ENCODE measurements around the gene RAPGEF4.
"Not testable (repeated sequence)": the region's sequence is repeated elsewhere in the genome, so short reads cannot be mapped to it uniquely, and the experiment has no call there.

RAPGEF4 gene

DNA sequence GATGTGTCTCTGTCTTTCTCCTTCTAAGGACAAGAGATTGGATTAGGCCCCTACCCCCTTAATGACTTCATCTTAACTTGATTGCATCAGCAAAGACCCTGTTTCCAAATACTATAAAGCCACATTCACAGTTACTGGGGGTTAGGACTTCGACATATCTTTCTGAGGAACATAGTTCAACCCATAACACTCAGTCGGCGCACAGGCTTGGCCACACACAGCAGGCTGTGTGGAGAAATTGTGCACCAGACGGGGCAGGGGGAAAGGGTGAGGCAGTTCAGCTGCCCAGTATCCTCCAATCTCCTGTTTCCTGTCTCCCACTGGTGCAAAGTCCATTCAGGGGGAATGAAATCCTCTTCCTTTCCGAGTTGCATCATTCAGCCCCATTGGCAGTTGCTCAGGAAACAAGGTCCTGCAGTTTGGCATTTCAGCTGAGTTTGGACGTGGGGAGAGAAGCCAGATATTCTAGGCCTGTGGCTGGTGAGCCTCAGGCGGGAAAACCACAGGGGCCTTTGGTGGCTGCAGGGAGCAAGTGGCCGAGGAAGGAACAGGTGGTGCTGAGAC lies 9.4 kb upstream of the RAPGEF4 start:
- no peak for DNase-seq

DNA sequence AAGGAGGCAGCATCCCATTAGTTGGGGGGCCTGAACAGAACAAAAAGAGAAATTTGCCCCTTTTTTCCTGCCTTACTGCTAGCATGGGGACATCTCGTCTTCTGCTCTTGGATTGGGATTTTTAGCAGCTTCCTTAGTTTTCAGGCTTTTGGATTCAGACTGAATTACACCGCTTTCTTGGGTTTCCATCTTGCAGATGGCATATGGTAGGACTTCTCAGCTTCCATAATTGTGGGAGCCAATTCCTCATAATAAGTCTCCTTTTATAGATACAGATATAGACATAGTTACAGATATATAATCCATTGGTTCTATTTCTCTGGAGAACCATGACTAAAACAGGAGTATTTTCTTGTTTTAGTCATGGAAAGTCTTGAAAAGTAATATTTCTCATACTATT lies 5.2 kb upstream of the RAPGEF4 start:
- DNase-seq: no peak

DNA sequence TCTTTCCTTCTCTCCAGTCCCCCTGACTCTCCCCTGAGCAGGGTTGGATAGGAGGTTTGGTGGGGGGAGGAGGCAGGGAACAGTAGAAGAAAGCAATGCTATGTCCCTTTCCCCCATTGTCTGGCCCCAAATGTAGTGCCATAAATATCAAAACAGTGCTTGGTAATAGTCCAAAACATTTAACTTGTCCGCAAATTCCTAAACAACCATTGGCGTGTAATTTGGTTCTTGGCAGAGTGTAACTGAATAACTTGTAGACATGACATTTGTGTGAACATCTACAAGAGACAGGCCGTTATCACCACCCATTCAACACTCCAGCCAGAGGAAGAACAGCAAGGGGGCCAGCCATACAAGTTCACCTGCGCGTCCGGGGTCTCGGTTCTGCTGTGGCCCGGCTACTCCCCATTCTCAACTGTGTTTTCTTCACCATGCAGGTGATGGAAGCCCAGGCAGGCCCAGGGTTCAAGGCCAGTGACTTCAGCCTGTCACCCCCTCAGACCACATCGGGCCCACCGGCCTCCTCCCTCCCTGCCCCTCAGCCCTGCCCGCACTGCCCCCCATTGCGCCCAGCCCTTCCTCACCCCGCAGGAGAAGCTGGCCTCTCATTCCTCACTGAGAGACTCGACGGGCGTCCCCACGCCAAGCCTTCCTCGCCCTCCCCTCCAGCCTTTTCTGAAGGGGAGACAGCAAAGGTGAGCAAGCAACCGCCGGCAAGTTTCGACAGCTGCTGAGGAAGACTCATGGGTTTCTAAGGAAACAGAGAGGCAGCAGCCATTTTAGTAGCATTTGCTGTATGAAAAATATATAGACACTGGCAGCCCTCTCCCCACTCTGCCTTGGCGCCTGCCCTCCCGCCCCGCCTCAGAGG lies 699 bp upstream of the RAPGEF4 start:
- DNase-seq: no peak

DNA sequence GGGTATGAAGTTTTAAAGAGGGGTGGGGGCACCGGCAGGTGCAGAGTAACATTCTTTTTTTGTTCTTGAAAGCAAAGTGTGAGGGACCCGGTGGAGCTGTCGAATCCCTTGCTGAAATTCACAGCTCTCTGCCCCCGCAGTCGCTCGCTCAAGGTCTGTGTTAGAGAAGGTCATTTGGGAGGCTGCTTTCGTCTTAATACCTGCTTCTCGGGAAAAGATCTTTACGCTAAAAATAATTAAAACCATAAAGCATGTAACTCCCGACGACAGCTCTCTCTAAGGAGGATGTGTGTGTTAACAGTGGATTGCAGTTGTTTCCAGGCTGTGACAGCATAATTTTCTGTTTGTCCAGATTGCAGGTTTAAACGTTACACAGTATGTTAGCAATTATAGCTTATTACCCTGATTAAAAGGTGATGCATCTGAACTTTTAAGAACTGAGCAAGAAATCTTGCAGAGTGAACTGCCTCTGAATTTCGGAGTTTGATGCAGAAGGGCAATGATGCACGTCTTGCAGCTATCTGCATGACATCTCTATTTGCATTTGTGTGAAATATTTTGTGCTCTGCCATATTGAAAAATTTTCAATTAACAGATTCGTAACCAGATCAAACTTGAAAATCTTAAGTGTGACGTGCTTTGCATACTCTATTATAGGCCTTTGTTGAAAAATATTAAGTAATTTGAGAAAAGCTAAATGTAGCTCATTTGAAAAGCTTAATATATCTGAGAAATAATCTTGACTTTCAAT lies 954 bp downstream of the RAPGEF4 start:
- DNase-seq: no peak

DNA sequence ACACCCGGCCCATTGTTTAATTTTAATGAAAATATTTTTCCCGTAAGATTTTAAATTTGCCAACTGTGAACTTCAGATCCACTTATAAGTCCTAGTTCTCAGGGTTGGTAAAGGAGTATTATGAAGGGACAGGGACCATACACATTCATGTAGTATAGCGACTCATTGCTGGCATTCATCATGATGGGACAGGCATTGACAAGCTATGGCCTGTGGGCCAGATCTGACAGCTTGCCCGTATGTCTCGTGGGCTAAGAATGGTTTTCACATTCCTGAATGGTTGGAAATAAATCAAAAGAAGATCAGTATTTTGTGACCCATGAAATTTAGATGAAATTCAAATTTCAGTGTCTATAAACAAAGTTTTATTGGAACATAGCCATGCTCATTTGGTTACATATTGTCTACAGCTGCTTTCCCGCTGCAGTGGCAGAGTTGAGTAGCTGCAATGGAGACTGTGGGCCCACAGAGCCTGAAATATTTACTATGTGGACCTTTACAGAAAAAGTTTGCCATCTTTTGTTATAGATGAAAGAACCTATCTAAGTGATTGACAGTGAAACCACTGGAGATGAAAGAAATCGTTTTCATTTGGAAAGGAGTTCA lies 4.1 kb downstream of the RAPGEF4 start:
- DNase-seq: no peak

DNA sequence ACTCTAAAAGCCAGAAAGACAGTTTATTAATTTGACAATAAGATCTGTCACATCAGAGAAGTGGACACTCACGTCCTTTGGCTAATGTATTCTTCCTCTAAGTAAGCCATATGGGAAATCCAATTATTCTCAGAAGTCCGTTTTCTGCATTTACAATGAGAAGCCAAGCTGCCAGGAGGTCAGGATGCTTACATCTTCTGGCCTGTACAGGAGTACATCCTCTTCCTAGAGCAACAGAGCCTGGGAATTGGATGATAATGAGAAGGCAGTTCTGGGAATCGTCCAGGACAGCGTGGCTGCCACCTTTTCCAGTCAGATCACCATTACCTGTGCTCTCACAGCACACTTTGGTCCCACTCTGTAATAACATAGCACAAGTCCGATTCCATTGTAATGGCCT lies 5.2 kb downstream of the RAPGEF4 start:
- no peak for DNase-seq

DNA sequence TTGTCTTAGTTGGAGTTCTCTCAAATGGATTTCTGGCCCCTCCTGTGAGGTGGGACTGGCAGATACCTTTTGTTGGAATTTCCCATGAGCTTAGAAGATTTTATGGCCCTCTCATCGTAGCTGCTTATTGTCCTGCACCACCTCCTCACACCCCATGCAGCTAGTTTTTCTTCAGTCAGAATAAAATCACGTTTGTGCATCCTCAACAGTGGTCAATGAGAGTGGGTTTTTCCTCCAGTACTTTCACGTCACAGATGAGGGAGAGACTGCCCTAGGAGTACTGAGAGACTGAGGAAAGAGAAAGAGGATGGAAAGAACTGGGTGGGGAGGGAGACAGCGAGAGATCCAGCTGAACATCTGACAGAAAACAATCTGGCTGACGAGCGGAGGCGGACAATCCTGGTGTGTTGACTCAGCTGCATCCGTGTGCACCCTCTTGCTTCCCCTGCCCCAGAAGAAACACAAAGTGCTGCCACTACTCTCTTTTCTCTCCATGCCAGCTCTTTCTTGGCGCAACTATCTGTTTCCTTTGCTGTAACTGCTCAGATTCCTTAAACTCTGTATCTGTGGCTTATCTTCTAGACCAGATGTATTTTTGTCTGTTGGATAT lies 7.4 kb downstream of the RAPGEF4 start:
- DNase-seq: no peak

DNA sequence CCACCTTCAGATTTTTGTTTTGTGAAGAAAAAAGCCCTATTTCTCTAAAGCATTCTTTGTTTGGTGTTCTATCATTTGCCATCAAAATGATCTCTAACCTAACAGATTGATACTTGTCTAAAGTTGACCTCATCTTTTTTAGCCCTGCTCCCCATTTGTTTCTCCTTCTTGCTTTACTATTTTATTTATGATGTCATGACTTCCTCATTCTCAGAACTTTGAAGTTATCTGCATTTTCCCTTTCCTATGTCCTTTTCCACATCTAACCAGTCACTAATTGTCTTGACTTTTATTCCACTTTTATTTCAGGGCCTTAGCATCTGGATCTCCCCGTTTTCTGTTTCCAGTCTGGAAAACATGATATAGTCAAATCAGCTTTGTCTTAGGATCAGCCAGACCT lies 8.3 kb downstream of the RAPGEF4 start:
- DNase-seq: no peak

DNA sequence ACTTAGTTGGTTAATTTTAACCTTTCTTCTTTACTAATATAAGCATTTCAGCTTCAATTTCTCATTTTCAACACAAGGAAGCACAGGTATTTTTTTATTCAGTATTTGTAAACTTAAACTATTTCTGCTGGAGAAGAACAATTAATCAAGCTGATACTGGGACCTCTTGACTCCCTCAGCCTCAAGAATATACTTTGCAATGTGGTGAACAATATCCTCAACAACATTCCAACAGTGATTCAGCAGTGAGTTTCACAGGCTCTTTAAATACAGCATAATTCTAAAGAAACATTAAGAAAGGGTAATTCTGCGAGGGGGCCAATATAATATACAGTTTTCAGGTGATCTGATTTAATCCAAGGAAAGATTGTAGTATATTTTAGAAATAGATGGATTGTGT lies 10.0 kb downstream of the RAPGEF4 start:
- no peak for DNase-seq

DNA sequence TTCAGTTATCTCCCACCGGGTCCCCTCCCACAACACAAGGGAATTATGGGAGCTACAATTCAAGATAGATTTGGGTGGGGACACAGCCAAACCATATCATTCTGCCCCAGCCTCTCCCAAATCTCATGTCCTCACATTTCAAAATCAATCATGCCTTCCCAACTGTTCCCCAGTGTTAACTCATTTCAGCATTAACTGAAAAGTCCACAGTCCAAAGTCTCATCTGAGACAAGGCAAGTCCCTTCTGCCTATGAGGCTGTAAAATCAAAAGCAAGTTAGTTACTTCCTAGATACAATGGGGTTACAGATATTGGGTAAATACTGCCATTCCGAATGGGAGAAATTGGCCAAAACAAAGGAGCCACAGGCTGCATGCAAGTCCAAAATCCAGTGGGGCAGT lies 12.9 kb downstream of the RAPGEF4 start:
- DNase-seq: not testable (repeated sequence)

DNA sequence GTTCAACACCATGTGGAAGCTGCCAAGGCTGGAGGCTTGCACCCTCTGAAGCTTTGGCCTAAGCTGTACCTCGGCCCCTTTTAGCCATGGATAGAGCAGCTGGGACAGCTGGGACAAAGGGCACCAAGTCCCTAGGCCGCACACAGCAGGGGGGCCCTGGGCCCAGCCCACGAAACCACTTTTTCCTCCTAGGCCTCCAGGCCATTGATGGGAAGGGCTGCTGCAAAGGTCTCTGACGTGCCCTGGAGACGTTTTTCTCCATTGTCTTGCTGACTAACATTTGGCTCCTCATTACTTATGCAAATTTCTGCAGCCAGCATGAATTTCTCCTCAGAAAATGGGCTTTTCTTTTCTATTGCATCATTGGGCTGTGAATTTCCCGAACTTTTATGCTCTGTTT lies 13.7 kb downstream of the RAPGEF4 start:
- DNase-seq: no peak

DNA sequence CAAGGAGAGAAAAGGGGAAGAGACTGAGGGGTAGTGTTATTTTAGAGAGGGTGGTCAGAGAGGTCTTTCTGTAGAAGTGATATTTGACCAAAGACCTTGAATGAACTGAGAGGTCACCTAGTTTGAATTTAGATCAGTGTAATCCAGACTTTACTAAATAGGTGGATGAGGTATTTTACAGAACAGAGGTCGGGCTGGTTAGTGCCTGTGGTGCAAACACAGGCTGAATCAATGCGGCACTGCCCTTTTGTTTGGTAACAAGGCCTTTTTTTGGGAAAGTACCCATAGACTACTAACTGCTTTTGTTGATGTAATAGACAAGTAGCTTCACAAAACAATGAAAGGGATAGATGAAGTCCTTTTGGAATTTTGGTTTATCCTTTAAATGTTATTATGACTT lies 15.9 kb downstream of the RAPGEF4 start:
- DNase-seq: no peak

DNA sequence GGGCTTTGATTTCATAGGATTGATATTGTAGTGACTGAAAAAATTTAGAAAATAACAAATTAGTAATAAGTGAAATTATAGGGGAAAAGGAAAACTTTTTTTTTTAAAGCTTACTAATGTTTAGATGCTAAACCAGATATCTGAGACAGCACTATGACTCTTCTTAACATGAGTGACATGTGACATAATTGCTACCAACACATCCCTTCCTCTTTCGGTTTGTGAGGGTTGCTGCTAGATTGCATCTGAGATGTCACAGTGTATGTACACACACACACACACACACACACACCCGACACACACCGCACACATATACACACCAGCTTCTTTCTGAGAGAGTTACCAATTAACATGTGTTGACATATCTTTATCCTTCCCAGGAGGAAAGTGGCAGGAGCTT lies 18.0 kb downstream of the RAPGEF4 start:
- no peak for DNase-seq

DNA sequence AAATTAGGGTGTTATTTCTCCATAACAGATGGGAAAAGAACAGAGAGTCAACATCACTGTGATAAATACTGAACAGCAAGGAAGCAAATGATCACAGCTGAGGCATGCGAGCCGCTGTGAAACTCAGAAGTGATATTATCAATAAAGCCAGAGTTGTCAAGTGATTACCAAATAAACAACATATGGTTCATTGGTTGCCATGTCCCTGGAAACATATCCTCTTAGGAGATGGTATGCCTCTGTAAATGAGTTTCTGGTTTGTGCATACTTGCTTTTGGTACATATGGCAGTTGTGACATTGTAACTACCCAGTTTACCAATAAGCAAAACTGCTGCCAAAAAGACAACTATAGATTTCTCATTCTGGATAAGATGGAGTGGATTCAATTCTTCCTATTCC lies 23.8 kb downstream of the RAPGEF4 start:
- DNase-seq: no peak

DNA sequence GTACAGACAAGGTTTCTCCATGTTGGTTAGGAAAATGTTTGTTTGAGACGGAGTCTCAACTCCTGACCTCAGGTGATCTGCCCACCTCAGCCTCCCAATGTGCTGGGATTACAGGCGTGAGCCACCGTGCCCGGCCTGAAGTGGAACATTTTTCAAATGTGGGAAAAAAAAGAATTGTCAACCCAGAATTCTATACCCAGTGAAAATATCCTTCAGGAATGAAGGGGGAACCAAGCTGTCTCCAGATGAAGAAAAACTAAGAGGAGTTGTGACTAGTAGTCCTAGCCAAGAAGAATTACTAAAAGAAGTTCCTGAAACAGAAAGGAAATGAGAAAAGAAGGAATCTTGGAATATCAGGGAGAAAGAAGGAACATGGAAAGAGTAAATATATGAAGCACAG lies 25.7 kb downstream of the RAPGEF4 start:
- DNase-seq: no peak

DNA sequence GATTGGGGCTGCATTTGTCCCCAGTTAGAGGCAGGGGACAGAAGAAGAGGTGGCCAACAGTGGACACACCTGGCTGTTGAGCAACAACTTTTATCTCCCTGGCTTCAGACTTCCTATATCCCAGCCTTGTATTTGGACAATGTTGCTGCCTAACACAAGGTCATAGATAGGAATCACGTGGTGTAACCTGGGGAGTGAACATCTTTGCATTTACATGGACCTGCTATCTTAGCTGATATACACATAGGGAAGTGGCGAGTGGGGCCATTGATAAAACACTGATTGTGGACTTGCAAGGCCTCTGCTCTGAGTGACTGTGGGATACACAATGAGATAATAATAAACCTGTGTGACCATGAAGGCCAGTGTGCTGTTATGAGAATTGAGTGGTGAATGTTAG lies 26.9 kb downstream of the RAPGEF4 start:
- no peak for DNase-seq

DNA sequence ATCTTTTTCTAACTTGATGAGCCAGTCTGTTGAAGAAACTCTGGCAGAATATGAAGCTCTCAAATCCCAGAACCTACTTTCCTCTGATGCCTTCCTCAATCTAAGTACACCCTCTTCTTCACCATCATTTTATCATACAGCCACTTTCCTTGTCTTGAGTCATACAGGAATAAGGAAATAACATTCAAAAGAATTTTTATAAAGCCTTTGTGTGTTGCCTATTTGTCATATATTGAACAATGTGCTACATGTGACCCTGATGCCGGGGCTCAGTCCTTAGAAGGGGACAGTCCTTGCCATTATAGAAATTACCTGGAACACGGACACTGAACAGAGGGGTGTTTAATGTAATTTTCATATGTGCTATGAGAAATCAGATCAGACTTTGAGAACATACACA lies 27.4 kb downstream of the RAPGEF4 start:
- DNase-seq: no peak

DNA sequence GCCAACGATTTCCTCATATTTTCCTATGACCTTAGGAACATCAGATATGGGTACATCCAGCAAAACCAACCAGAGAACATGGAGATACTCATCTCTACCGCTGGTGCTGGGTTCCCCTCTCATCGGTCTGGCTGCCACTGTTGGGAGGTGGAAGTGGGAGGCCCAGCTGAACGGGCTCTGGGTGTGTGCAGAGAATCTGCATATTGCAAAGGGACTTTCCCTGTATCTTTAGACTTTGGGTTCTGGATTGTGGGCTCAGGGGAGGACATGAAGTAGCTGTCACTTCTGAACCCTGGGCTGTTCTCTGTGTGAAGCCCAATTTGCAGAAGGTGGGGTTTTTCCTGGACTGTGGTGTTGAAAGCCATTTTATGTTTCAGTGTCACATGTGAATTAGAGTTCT lies 30.0 kb downstream of the RAPGEF4 start:
- DNase-seq: no peak

DNA sequence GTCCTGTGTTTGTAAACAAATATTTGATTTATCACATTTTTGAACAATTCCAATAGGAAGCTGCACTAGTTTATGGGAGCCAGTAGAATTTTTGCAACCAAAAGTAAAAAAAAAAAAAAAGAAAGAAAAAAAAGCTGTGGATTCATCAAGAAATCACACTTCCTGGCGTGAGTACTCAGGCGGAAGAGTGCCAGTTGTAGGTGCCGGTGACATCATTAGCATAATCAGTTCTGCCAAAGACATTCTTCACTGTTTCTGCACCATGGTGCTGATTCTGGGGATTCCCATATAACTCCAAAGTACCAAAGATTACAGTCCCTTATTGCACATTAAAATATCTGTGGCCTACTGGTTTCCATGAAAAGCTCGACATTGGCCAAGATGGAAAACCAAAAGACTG lies 32.8 kb downstream of the RAPGEF4 start:
- no peak for DNase-seq

DNA sequence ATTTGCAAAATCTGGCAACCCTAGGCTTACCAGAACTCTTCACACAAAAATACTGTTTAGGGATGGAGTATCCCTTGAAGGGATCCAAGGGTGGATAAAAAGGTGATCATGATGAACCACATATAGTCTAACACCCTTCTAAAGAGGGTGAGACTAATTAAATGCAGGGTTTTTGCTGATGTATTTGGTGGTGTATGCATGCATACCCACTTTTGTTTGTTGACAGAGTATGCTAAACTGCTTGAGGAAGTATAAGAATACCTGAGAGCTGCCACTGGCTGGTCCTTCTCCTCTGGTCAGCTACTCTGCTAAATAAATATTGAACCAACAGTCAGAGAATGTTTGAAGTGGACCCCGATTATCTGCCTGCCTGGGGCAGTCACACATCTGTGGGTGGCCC lies 34.2 kb downstream of the RAPGEF4 start:
- no peak for DNase-seq

DNA sequence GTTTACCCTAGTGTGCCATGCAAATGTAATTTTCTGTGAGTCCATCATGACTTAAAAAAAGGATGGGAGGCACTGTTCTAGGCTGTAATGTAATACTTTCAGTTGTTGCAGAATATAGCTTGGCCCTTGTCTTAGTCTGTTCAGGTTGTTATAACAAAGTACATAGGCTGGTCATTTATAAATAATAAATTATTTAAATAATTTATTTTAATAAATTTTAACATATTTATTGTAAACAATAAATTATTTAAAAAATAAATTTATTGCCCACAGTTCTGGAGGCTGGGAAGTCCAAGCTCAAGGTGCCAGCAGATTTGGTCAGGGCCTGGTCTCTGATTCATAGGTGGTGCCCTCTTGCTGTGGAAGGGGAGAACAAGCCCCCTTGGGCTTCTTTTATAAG lies 35.2 kb downstream of the RAPGEF4 start:
- no peak for DNase-seq

DNA sequence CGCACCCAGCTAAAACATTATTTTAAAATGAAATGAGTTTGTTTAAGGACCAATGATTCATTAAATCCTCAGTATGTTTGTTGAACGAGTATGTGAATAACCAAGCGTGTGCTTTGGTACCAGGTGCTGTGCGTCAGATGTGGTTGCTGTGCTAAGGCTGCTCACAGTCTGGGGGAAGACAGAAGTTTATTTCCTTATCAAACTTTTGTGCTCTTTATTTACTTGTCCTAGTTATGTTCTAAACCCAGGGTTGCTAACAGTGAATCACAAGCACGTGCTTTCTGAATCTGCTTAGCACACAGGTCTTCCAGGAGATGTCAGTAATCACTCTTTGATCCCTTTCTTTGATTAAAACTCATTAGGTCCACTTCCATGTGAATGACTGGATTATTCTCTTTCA lies 37.0 kb downstream of the RAPGEF4 start:
- no peak for DNase-seq

DNA sequence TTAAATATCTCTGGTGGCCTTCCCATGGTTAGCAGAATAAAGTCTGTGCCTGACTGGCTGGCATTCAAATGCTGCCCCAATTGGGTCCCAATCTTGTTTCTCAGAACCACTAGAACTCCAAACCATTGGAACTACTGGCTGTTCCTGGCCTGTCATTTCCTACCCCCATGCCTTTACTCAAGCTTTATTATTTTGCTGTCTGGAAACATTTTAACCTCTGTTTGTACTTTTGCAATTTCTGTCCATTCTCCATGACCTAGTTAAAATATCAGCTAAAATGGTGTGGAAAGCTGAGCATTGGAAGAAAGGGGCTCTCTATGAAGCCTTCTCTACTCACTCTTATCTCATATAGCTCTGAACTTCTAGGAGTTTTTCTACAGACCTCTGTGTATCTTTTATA lies 38.7 kb downstream of the RAPGEF4 start:
- no peak for DNase-seq
